ENCODE data around the gene GARIN5A.

DNA sequence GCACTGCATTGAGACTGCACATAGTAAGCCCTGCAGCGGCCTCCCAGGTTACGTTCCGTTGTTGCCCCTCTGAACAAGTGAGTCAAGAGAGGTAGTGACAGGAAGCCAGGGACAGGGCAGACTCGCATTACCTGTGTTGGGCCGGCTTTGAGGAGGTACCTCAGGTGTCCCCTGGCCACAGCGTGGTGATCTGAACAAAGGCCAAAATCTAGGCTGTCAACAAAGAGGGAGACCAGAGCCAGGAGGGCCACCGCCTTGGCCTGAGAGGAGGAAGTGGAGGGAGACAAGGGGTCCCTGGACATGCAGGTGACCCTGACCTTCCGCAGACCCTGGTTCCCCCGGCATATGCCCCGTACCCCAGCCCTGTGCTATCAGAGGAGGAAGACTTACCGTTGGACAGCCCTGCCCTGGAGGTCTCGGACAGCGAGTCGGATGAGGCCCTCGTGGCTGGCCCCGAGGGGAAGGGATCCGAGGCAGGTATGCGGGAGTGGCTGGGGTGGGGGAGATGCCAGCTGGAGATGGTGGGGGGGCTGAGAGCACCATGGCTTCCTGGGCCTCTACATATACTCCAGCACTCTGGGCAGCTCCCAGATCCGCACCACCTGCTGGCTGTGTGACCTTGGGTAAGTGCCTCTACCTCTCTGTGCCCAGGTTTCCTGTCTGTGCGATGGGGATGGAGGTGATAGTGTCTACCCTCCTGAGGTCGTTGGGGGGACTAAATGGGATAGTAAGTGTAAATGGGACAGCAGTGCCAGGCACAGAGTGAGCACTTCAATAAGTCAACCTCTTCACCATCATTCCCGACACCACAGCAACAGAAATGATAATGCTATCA, 53.2 kb downstream of the GARIN5A start:
- TF ChIP-seq PRPF4 (IDR thresholded peaks at IDR 0.05; ENCODE audit: insufficient read depth, low read depth, low read length, poor library complexity, severe bottlenecking) (no peak), SIX5 (IDR thresholded peaks at IDR 0.05; ENCODE audit: borderline replicate concordance in 1 of 2, insufficient read depth in 1 of 2, low read depth in 1 of 2, low read length in 2 of 2) (no peak), CBFB (CRISPR knock-in tag; IDR thresholded peaks at IDR 0.05) (no peak), SP1 (CRISPR knock-in tag; IDR thresholded peaks at IDR 0.05) (no peak)
